ENCODE results near the gene NR2E1.
A peak's percentile ranks its signal among the peaks of the same experiment; 100 is the strongest.

The NR2E1 gene

DNA sequence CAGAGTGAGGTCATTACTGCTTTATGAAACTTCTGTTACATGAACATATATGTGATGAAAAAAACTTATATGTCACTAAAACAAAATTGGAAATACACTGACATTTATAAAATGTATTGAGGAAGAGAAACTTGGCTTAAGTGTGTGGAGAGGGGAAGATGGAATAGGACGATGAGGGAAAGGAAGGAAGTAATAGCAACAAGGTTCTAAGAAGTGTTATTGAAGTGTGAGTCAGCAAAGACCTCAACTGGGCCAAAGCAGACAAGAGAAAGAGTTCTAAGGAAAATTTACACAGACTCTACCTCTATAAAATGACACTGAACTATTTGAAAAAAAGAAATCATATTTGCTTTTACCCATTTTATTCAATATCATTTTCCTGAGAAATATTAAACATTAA, 56.7 kb downstream of the NR2E1 start:
- peaks cover 7% of the 10 kb centered on the region; the same call in 1 of the 2 replicates for H3K4me1 ChIP-seq (ENCODE audit: control insufficient read depth, insufficient read depth, low read length)
- peaks cover 21 to 47% of the 10 kb centered on the region in 2 experiments for H3K36me3 ChIP-seq (ENCODE audit: control insufficient read depth in 2 of 2, insufficient read depth in 1 of 2, low read length in 2 of 2)
- POLR2A ChIA-PET: no interaction called here
- TF ChIP-seq EGR2 (tag by site-specific recombination; IDR thresholded peaks at IDR 0.05; ENCODE audit: low read depth) (no peak), ZNF239 (tag by site-specific recombination; IDR thresholded peaks at IDR 0.05) (no peak), ZBTB17 (tag by site-specific recombination; IDR thresholded peaks at IDR 0.05) (no peak)
- TF ChIP-seq, protein P1, sequence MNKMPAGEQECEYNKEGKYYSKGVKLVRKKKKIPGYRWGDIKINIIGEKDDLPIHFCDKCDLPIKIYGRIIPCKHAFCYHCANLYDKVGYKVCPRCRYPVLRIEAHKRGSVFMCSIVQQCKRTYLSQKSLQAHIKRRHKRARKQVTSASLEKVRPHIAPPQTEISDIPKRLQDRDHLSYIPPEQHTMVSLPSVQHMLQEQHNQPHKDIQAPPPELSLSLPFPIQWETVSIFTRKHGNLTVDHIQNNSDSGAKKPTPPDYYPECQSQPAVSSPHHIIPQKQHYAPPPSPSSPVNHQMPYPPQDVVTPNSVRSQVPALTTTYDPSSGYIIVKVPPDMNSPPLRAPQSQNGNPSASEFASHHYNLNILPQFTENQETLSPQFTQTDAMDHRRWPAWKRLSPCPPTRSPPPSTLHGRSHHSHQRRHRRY (tag by site-specific recombination; IDR thresholded peaks at IDR 0.05): no peak
- H3K4me3 ChIP-seq (ENCODE audit: low read depth, low read length): no peak overlapping the region
- no peak overlapping the region for H3K27ac ChIP-seq (ENCODE audit: extremely low read depth, low read depth, low read length)
- H3K9me3 ChIP-seq (ENCODE audit: control insufficient read depth, insufficient read depth, low read depth, low read length): no peaks in the 10 kb centered on the region
- CTCF ChIA-PET: interaction anchor here (0.7 to 1.5 kb wide), 2 partner anchors 10 to 862 kb away, joined by 3 to 4 read pairs; no protein-coding TSS in a partner anchor

- peak; percentile 34; the same call in 1 of the 2 replicates for TF ChIP-seq PRDM6 (tag by site-specific recombination; IDR thresholded peaks at IDR 0.05)
- no peak for TF ChIP-seq ZNF561 (tag by site-specific recombination; IDR thresholded peaks at IDR 0.05; ENCODE audit: borderline replicate concordance)
- H3K4me3 ChIP-seq (ENCODE audit: low read depth, low read length): no peak overlapping the region
- ChIA-PET CTCF (interaction anchor here (2.8 kb wide), 1 partner anchor 11 kb away, joined by 10 read pairs; no protein-coding TSS in a partner anchor), POLR2A (no interaction called here)
- H3K9me3 ChIP-seq (ENCODE audit: control insufficient read depth, insufficient read depth, low read depth, low read length): no peaks in the 10 kb centered on the region
- H3K27ac ChIP-seq (ENCODE audit: extremely low read depth, low read depth, low read length): no peak overlapping the region
- H3K36me3 ChIP-seq (ENCODE audit: control insufficient read depth in 2 of 2, insufficient read depth in 1 of 2, low read length in 2 of 2): peaks cover 0 to 7% of the 10 kb centered on the region in 2 experiments
- peaks cover 7% of the 10 kb centered on the region; the same call in 1 of the 2 replicates for H3K4me1 ChIP-seq (ENCODE audit: control insufficient read depth, insufficient read depth, low read length)
These were observed 61.5 kb downstream of the NR2E1 start for GRCh38 chr6:108227290-108227689.

GRCh38 chr6:108228416-108228815, 62.6 kb downstream of the NR2E1 start:
- H3K9me3 ChIP-seq (ENCODE audit: control insufficient read depth, insufficient read depth, low read depth, low read length): no peaks in the 10 kb centered on the region
- POLR2A ChIA-PET: no interaction called here

GRCh38 chr6:108235127-108235526, 69.3 kb downstream of the NR2E1 start:
- H3K36me3 ChIP-seq (ENCODE audit: control insufficient read depth in 2 of 2, insufficient read depth in 1 of 2, low read length in 2 of 2): peaks cover 0 to 4% of the 10 kb centered on the region in 2 experiments; a peak in 2 of 3 replicates

More at GRCh38 chr6:108228416-108228815, 62.6 kb downstream of the NR2E1 start:
- TF ChIP-seq MYNN (tag by site-specific recombination; IDR thresholded peaks at IDR 0.05; ENCODE audit: borderline replicate concordance): no peak
- H3K4me1 ChIP-seq (ENCODE audit: control insufficient read depth, insufficient read depth, low read length): peaks cover 7% of the 10 kb centered on the region; the same call in 1 of the 2 replicates
- no peak overlapping the region for H3K4me3 ChIP-seq (ENCODE audit: low read depth, low read length)
- no peaks in the 10 kb centered on the region; a peak in 1 of 3 replicates for H3K36me3 ChIP-seq (ENCODE audit: control insufficient read depth in 2 of 2, insufficient read depth in 1 of 2, low read length in 2 of 2)
- H3K27ac ChIP-seq (ENCODE audit: extremely low read depth, low read depth, low read length): no peak overlapping the region
- CTCF ChIA-PET: interaction anchor here (0.6 to 2.8 kb wide), 2 partner anchors 12 to 1201 kb away, joined by 4 to 10 read pairs; no protein-coding TSS in a partner anchor

DNA sequence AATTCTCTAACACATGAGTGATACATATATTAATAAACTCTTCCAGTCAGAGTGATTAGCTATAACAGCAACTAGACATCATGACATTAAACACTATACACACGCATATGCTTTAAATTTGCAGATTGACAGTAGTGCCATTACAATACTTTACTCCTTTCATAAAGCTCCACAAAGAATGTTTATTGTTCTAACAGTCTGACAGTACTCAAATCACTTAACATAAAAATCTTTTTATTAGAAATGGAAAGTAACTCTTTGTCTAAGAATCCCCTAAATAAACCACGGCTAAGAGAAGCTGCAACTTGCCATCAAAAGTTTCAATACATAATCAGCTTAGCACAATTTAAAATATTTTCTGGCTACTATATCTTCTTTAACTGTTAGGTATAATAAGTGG, 71.0 kb downstream of the NR2E1 start:
- CTCF ChIA-PET: interaction anchor here (0.9 to 1.9 kb wide), 4 partner anchors 11 to 24 kb away, joined by 3 to 5 read pairs (median 4); partner anchors contain the start of gene SNX3
- Histone ChIP-seq H3K4me3 (ENCODE audit: low read depth, low read length) (no peak overlapping the region), H3K36me3 (ENCODE audit: control insufficient read depth in 2 of 2, insufficient read depth in 1 of 2, low read length in 2 of 2) (peaks cover 0 to 8% of the 10 kb centered on the region in 2 experiments; a peak in 2 of 3 replicates), H3K27ac (ENCODE audit: extremely low read depth, low read depth, low read length) (no peak overlapping the region), H3K4me1 (ENCODE audit: control insufficient read depth, insufficient read depth, low read length) (peaks cover 6% of the 10 kb centered on the region), H3K9me3 (ENCODE audit: control insufficient read depth, insufficient read depth, low read depth, low read length) (no peaks in the 10 kb centered on the region)
- POLR2A ChIA-PET: interaction anchor here (0.5 to 1.7 kb wide), 2 partner anchors 16 to 24 kb away, joined by 4 to 5 read pairs; partner anchors contain the start of gene SNX3
- TF ChIP-seq ZNF791 (tag by site-specific recombination; IDR thresholded peaks at IDR 0.05): no peak
- TF ChIP-seq, protein P2, sequence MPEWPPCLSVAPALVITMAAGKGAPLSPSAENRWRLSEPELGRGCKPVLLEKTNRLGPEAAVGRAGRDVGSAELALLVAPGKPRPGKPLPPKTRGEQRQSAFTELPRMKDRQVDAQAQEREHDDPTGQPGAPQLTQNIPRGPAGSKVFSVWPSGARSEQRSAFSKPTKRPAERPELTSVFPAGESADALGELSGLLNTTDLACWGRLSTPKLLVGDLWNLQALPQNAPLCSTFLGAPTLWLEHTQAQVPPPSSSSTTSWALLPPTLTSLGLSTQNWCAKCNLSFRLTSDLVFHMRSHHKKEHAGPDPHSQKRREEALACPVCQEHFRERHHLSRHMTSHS (tag by site-specific recombination; IDR thresholded peaks at IDR 0.05): no peak
- TF ChIP-seq PRDM10 (tag by site-specific recombination; IDR thresholded peaks at IDR 0.05): no peak
- no peak for TF ChIP-seq ZSCAN5A (tag by site-specific recombination; IDR thresholded peaks at IDR 0.05)
- no peak for TF ChIP-seq ZNF157 (tag by site-specific recombination; IDR thresholded peaks at IDR 0.05)
- TF ChIP-seq ZNF350 (tag by site-specific recombination; IDR thresholded peaks at IDR 0.05): no peak

More at GRCh38 chr6:108235127-108235526, 69.3 kb downstream of the NR2E1 start:
- ChIA-PET POLR2A (no interaction called here), CTCF (interaction anchor here (0.9 to 1.9 kb wide), 2 partner anchors 12 to 13 kb away, joined by 3 to 5 read pairs; no protein-coding TSS in a partner anchor)
- H3K9me3 ChIP-seq (ENCODE audit: control insufficient read depth, insufficient read depth, low read depth, low read length): no peaks in the 10 kb centered on the region
- no peak overlapping the region for H3K4me3 ChIP-seq (ENCODE audit: low read depth, low read length)
- peaks cover 6% of the 10 kb centered on the region for H3K4me1 ChIP-seq (ENCODE audit: control insufficient read depth, insufficient read depth, low read length)
- TF ChIP-seq ZNF555 (tag by site-specific recombination; conservative IDR thresholded peaks at IDR 0.05): no peak
- TF ChIP-seq ZNF558 (tag by site-specific recombination; IDR thresholded peaks at IDR 0.05): no peak
- peak; percentile 17; the same call in 1 of the 2 replicates for TF ChIP-seq ZFP69B (tag by site-specific recombination; IDR thresholded peaks at IDR 0.05)
- no peak overlapping the region for H3K27ac ChIP-seq (ENCODE audit: extremely low read depth, low read depth, low read length)

All from HEK293 (cell line).